SH-SY5Y (cell line): Measurements from ENCODE around the gene PPP2R2C.

Source experiments
- GATA2 ChIP-seq: IDR thresholded peaks from 2 replicates; pipeline ENCODE4 v1.6.1; 2011; ENCODE audit warnings: mild to moderate bottlenecking, low read depth, low read length
- GATA3 ChIP-seq: IDR thresholded peaks from 2 replicates; pipeline ENCODE4 v1.6.1; 2011; ENCODE audit warnings: low read depth, mild to moderate bottlenecking, low read length, moderate library complexity

PPP2R2C gene

GRCh38 chr4:6352031-6352692 lies 120.3 kb downstream of the PPP2R2C start:
- no peak for TF ChIP-seq GATA3
- no peak for TF ChIP-seq GATA2

DNA sequence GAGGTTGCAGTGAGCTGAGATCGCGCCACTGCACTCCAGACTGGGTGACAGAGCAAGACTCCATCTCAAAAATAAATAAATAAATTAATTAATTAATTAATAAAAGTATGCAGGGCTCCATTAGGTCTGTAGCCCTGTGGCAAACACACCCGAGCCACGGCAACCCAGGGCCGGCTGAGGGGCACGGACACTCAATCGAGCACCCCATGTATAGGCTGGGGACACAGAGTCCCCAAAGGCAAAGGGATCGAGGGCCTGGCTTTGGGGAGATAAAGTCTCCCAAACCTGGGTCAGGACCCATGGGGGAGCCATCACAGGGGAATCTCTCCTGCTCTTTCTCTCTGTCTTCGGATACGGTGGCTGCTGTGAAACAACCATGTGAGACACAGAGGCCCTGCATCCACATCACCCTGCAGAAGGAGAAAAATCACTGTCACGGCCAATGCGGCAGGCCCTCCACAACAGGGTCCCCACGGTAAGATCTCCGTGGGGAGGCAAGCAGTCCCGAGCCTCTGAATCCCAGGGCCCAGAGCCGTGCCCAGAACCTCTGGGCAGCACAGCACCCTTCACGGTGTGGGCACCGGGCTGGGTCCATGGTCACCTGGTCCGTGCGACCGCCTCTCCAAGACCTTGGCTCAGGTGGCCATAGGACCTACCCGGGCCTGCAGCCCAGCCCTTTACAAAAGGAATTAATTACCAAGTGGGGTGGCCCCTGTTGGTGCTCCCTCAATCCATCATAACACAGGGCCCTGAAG lies 121.0 kb downstream of the PPP2R2C start:
- TF ChIP-seq GATA2 (no peak), GATA3 (no peak)

- TF ChIP-seq GATA2 = no peak
- no peak for TF ChIP-seq GATA3
Measured at GRCh38 chr4:6350646-6351045, 121.8 kb downstream of the PPP2R2C start.

DNA sequence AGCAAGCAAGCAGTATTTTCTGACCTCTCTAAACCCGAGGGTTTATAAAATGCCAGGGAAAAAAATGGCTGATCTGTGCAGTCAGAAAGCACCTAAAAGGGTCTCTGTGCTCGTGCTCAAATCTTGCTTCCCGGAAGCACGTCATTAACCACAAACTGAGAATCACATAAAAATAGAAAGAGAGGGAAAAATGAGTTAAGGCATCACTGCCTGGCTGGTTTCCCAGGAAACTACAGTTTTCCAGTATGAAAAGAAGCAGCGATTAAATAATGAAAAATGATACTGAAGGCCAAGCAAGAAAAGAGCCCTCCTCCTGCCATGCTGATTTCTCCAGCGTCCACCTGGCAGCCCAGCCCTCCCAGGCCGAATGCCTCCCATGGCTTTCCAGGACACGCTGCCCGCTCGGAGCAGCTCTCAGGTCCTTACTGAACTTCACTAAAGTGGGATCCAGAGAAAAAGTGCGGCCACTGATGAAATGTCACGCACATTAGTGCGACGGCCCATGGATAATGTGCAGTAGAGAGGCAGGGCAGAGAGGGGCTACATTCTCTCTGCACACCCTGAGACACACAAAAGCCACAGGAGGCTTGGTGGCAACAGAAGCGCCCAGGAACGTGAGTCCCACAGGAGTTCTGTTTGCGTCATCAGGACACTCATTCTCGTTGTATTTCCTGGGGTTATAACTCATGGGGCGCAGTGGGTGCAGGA lies 122.4 kb downstream of the PPP2R2C start:
- TF ChIP-seq GATA2 (no peak), GATA3 (no peak)

DNA sequence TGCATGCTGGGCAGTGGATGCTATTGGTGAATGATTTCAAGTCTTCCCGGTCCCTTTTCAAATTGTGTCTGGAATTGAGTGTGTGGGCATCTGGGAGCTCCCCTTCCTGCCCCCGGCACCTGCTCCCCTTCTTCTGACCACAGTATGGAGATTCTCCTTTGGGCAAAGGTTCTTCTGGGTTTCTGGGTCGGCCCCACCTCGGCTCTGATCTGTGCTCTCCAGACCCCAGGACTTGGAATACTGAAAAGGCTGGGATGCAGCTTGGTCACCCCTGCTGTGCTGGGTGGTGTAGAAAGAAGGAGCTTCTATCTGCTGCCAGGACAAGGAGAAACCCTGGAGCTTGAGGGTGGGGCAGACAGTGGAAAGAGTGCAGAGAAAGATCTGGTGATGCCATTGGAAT lies 124.0 kb downstream of the PPP2R2C start:
- TF ChIP-seq GATA2 (no peak), GATA3 (no peak)

GRCh38 chr4:6347511-6348045 lies 124.8 kb downstream of the PPP2R2C start:
- no peak for TF ChIP-seq GATA3

GRCh38 chr4:6346373-6347110 lies 125.9 kb downstream of the PPP2R2C start:
- TF ChIP-seq GATA3 = no peak
- TF ChIP-seq GATA2 = no peak

- TF ChIP-seq GATA2 (no peak), GATA3 (no peak)
Measured at GRCh38 chr4:6345866-6346265, 126.5 kb downstream of the PPP2R2C start.

DNA sequence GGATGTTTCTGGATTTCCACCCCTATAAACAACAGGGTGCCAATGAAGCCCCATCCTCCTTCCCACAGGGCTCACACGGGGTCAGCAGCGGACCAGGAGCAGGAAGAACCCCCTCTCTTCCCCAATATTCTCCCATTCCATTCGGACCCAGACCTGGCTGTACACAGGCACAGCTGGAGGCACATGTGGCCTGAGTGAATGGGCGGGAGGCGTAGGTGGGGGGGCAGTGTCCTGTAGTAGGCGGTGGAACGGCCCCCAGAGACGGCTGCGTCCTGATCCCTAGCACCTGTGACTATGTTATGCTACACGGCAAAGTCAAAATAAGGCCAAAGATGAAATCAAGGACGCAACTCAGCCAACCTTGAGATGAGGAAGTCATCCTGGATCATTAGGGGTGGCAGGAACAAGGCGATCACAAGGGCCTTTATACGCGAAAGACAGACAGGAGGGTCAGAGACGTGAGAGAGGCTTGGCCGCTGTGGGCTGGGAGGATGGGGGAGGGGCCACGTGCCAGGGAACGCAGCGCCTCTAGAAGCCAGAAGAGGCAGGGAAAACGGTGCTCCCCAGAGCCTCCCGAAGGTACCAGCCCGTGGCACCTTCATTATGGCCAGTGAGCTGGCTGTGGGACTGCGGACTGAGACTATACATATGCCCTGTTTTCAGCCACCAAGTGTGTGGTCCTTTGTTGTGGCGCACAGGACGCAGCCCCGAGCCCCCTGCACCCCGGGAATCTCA lies 127.2 kb downstream of the PPP2R2C start:
- TF ChIP-seq GATA2 = no peak
- no peak for TF ChIP-seq GATA3

DNA sequence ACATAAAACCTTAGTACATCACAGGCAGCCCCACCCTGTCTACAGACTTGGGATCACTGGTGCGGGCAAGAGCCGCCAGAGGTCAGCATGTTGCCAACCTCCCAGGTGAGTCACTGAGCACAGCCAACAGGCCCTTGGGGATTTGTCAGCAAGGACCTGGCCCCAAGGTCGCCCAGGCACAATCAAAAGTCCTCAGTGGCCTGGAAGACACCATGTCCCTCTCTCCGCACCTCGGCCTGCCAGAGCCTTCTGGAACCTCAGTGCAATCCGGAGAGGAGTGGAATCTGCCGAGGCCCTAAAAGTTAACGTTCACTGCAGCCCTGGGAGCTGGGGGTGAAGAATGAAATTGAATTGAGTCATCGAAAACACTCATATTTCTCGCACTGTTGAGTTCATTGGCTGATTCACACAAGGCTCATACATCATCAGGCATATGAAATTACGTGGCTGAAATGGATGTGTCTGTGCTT lies 128.4 kb downstream of the PPP2R2C start:
- TF ChIP-seq GATA2 = no peak
- no peak for TF ChIP-seq GATA3

DNA sequence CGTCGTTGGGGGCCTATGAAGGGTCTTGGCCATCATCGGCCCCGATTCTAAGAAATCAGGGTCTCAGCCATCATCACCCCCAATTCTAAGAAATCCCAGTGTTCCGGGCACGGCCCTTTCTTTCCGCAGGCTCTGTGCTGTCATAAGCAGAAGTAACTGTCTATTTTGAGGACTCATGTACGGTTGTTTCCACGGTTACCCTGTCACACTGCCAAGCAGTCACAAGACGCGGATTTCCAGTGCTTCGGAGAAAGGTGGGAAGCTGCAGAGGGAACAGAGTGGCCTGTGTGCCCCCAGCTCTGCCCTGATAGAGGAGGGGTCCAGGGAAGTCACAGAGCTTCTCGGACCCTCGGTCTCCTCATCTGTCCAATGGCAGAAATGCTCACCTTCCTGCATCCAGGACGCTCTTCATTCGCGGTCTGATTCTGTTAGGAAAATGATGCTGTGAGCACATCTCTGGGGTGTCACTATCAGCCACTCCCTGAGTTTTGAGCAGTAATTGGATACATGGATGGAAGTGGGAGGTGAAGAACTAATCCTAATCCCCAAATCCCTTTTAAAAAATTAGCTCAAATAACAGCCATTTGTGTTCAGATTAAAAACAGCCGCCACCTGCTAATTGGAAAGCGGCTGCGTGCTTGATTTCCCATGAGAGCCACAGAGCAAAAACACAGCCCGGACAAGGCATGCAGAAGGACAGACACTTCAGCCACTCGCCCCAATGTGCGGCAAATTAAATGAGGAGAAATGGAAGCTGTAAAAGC lies 129.7 kb downstream of the PPP2R2C start:
- TF ChIP-seq GATA3 = no peak
- TF ChIP-seq GATA2 = no peak

GRCh38 chr4:6341696-6342095 lies 130.7 kb downstream of the PPP2R2C start:
- TF ChIP-seq GATA3 = no peak
- no peak for TF ChIP-seq GATA2

DNA sequence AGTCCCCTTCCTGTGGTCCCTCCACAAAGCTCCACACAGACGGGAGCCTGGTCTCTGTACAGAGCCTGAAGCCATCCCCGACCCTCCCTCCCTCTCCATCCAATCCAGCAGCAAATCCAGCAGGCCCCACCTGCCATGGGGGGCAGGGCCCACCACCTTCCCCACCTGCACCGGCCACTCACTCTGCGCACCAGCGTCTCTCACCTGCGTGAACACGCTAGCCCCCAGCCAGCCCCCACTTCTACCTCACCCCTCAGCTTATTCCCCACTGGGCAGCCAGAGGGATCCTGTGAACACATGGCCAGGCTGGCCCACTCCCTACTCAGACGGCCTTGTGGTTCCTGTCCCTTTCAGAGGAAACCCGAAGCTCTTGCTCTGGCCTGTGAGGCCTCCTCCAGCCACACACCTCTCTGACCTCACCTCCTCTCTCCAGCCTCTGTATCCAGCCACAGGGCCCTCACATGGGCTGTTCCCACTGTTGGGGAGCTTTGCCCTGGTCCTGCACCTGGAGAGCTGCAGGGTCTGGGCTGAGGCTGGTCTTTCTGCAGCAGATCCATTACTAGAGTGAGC lies 131.9 kb downstream of the PPP2R2C start:
- no peak for TF ChIP-seq GATA2
- TF ChIP-seq GATA3 = no peak

DNA sequence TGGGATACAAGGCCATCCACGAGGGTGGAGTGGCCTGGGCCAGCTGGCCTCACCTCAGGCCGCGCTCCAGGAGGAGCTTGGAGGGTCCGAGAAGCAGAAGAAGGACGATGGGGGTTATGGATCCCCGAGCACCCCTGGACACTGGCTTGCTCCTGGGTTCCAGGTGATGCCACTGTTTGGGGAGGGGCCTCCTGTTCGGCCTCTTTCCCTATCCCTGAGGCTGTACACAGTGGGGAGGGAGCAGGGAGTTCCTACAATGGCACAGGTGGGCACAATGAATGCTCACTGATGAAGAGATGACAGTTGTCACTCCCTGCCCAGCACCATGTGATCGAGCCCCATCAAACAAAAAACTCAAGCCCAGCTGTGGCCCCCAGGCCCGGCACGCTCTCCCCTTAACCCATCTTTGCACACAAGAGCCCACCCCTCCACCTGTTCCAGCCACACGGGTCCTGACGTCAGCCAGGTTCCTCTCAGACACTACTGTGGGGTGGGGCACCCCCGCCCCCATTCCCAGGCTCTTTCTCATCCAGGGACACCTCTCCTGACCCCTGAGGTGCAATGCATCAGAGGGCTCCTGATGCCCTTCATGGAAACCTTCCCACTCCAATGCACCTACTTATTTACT lies 132.5 kb downstream of the PPP2R2C start:
- TF ChIP-seq GATA2 (no peak), GATA3 (no peak)
